ENCODE measurements around the gene RASGEF1B. TPM values are rescaled to one million over a fixed set of nuclear protein-coding genes. Genes with fewer than 3 reads are reported as not detected.

The RASGEF1B gene
- total and polyA plus RNA-seq, 2 of the 4 experiments (the other 2 are of a cell fraction): 0.09 to 0.36 TPM

GRCh38 chr4:81399306-81400086 is 72.2 kb downstream of the RASGEF1B start:
- Histone ChIP-seq H3K4me1 (ENCODE audit: control insufficient read depth, insufficient read depth, low read length) (no peaks in the 10 kb centered on the region), H3K36me3 (ENCODE audit: control insufficient read depth, insufficient read depth, low read length) (no peaks in the 10 kb centered on the region), H2BK15ac (ENCODE audit: low read depth, low read length) (no peak overlapping the region), H3K9ac (ENCODE audit: low read depth, low read length) (no peak overlapping the region), H2BK5ac (ENCODE audit: low read depth, low read length, poor library complexity, severe bottlenecking) (no peak overlapping the region), H3K27me3 (ENCODE audit: control insufficient read depth, insufficient read depth, low read length) (no peaks in the 10 kb centered on the region; the same call in 1 of the 2 replicates), H3K14ac (replicated peaks; ENCODE audit: low read depth, low read length) (no peak overlapping the region), H4K5ac (ENCODE audit: low read depth, low read length) (no peak overlapping the region), H3K4ac (ENCODE audit: low read depth, low read length) (no peak overlapping the region), H3K27ac (ENCODE audit: insufficient read depth, low read length) (no peak overlapping the region), H2AK9ac (replicated peaks; ENCODE audit: low read depth, low read length, poor library complexity) (no peak overlapping the region), H2AK5ac (ENCODE audit: low read depth, low read length) (no peak overlapping the region), H4K91ac (ENCODE audit: insufficient read depth, low read depth, low read length) (no peak overlapping the region), H2BK20ac (ENCODE audit: low read depth, low read length) (no peak overlapping the region), H3K9me1 (ENCODE audit: insufficient read depth, low read length) (no peaks in the 10 kb centered on the region), H3K9me3 (ENCODE audit: control insufficient read depth, insufficient read depth, low read length) (no peaks in the 10 kb centered on the region), H3K23ac (ENCODE audit: low read depth, low read length) (no peak overlapping the region), H3K18ac (ENCODE audit: low read depth, low read length) (no peak overlapping the region), H4K8ac (ENCODE audit: low read depth in 2 of 2, low read length in 2 of 2) (no peak overlapping the region), H3K4me3 (ENCODE audit: insufficient read depth, low read depth, low read length) (no peak overlapping the region), H2BK120ac (ENCODE audit: low read depth, low read length) (no peak overlapping the region), H3K4me2 (ENCODE audit: low read depth, low read length) (no peak overlapping the region), H3K56ac (ENCODE audit: extremely low read depth, insufficient read depth, low read length) (no peak overlapping the region), H4K20me1 (ENCODE audit: insufficient read depth, low read length) (no peaks in the 10 kb centered on the region), H3K79me1 (ENCODE audit: low read depth in 1 of 2, low read length in 2 of 2) (no peaks in the 10 kb centered on the region), H2AFZ (replicated peaks; ENCODE audit: low read length, poor library complexity) (no peak overlapping the region)
- ATAC-seq (ENCODE audit: low read depth): no peak
- dilution Hi-C loops (cut with HindIII; ENCODE audit: low sequenced_read_pairs, unreplicated experiment): loop anchor here (25.0 kb wide), 1 partner anchor 438 kb away; no protein-coding TSS in a partner anchor
- ChIA-PET POLR2A (ENCODE audit: unreplicated experiment) (no interaction called here), CTCF (interaction anchor here (1.1 kb wide), 1 partner anchor 25 kb away, joined by 5 read pairs; no protein-coding TSS in a partner anchor)
- 84% methylated on average over 3 of the region's 7 CpGs; no CpG with 5 or more reads in 1 of the 2 experiments for WGBS, 2 experiments (ENCODE audit: extremely low coverage in 2 of 2, insufficient read length in 1 of 2)
- in situ Hi-C loops (cut with MboI; ENCODE audit: low sequenced_read_pairs): loop anchor here (10.0 kb wide), 2 partner anchors 445 to 805 kb away; no protein-coding TSS in a partner anchor
- intact Hi-C loops (cut with micrococcal nuclease): no loop called here
- BruUV-seq (replicated peaks): no TSS peak
- no peak for DNase-seq
- TF ChIP-seq RFX5 (IDR thresholded peaks at IDR 0.05; ENCODE audit: low read depth, low read length) (no peak), MAFK (IDR thresholded peaks at IDR 0.05; ENCODE audit: low read depth, low read length) (no peak), CEBPB (IDR thresholded peaks at IDR 0.05; ENCODE audit: low read depth, low read length) (no peak), USF2 (IDR thresholded peaks at IDR 0.05; ENCODE audit: low read depth, low read length) (no peak), MAZ (IDR thresholded peaks at IDR 0.05; ENCODE audit: borderline replicate concordance, low read depth, low read length) (no peak), CTCF (conservative IDR thresholded peaks at IDR 0.05; ENCODE audit: low read depth, low read length) (no peak), POLR2A (IDR thresholded peaks at IDR 0.05; ENCODE audit: low read depth, low read length) (no peak), ELK1 (IDR thresholded peaks at IDR 0.05; ENCODE audit: borderline replicate concordance, low read depth, low read length) (no peak), CHD1 (IDR thresholded peaks at IDR 0.05; ENCODE audit: low read depth, low read length) (no peak), SMC3 (IDR thresholded peaks at IDR 0.05; ENCODE audit: low read depth, low read length) (no peak), RAD21 (IDR thresholded peaks at IDR 0.05; ENCODE audit: low read length) (no peak), BHLHE40 (IDR thresholded peaks at IDR 0.05; ENCODE audit: low read depth, low read length) (no peak), RCOR1 (IDR thresholded peaks at IDR 0.05; ENCODE audit: insufficient replicate concordance, low read length) (no peak), FOS (IDR thresholded peaks at IDR 0.05; ENCODE audit: low read depth, low read length) (no peak), MXI1 (IDR thresholded peaks at IDR 0.05; ENCODE audit: borderline replicate concordance, low read depth, low read length) (no peak)

All from IMR-90 (cell line).